Measurements from ENCODE around the gene CEP83.
"Not testable (repeated sequence)": the region's sequence is repeated elsewhere in the genome, so short reads cannot be mapped to it uniquely, and the experiment has no call there.

CEP83 gene

GRCh38 chr12:94405413-94406116 is 54.1 kb downstream of the CEP83 start:
- Histone ChIP-seq H3K36me3 (ENCODE audit: control insufficient read depth, insufficient read depth, low read length) (no peaks in the 10 kb centered on the region), H3K4me3 (ENCODE audit: extremely low read depth, insufficient read depth, low read length, poor library complexity, severe bottlenecking) (no peak overlapping the region), H3K4me1 (ENCODE audit: control insufficient read depth, insufficient read depth, low read length, poor library complexity, severe bottlenecking) (no peaks in the 10 kb centered on the region), H3K27ac (ENCODE audit: low read depth, low read length, severe bottlenecking) (no peak overlapping the region), H3K9me3 (ENCODE audit: control insufficient read depth, low read length) (no peaks in the 10 kb centered on the region)
- WGBS, 2 experiments (ENCODE audit: insufficient coverage in 2 of 2): 64 to 90% methylated on average over 2 of the region's 3 CpGs

- H3K9me3 ChIP-seq (ENCODE audit: control insufficient read depth, low read length): no peaks in the 10 kb centered on the region
These were observed 54.8 kb downstream of the CEP83 start for GRCh38 chr12:94404854-94405253.

GRCh38 chr12:94401326-94401725 is 58.3 kb downstream of the CEP83 start:
- Histone ChIP-seq H3K9me3 (ENCODE audit: control insufficient read depth, low read length) (peaks cover 11% of the 10 kb centered on the region), H3K27ac (ENCODE audit: low read depth, low read length, severe bottlenecking) (no peak overlapping the region), H3K4me1 (ENCODE audit: control insufficient read depth, insufficient read depth, low read length, poor library complexity, severe bottlenecking) (no peaks in the 10 kb centered on the region), H3K4me3 (ENCODE audit: extremely low read depth, insufficient read depth, low read length, poor library complexity, severe bottlenecking) (no peak overlapping the region), H3K36me3 (ENCODE audit: control insufficient read depth, insufficient read depth, low read length) (peaks cover 20% of the 10 kb centered on the region)
- WGBS, 2 experiments (ENCODE audit: insufficient coverage in 2 of 2): 100% methylated on average over 1 of the region's 2 CpGs; no CpG with 5 or more reads in 1 of the 2 experiments

More at GRCh38 chr12:94404854-94405253, 54.8 kb downstream of the CEP83 start:
- WGBS, 2 experiments (ENCODE audit: insufficient coverage in 2 of 2): 100% methylated on average over 1 of the region's 2 CpGs
- H3K27ac ChIP-seq (ENCODE audit: low read depth, low read length, severe bottlenecking): no peak overlapping the region
- no peaks in the 10 kb centered on the region for H3K4me1 ChIP-seq (ENCODE audit: control insufficient read depth, insufficient read depth, low read length, poor library complexity, severe bottlenecking)
- no peak overlapping the region for H3K4me3 ChIP-seq (ENCODE audit: extremely low read depth, insufficient read depth, low read length, poor library complexity, severe bottlenecking)
- peaks cover 5% of the 10 kb centered on the region for H3K36me3 ChIP-seq (ENCODE audit: control insufficient read depth, insufficient read depth, low read length)

GRCh38 chr12:94398685-94399084 is 61.0 kb downstream of the CEP83 start:
- H3K4me3 ChIP-seq (ENCODE audit: extremely low read depth, insufficient read depth, low read length, poor library complexity, severe bottlenecking); H3K4me1 ChIP-seq (ENCODE audit: control insufficient read depth, insufficient read depth, low read length, poor library complexity, severe bottlenecking); H3K27ac ChIP-seq (ENCODE audit: low read depth, low read length, severe bottlenecking): not testable (repeated sequence)
- Histone ChIP-seq H3K9me3 (ENCODE audit: control insufficient read depth, low read length) (peaks cover 11% of the 10 kb centered on the region), H3K36me3 (ENCODE audit: control insufficient read depth, insufficient read depth, low read length) (peaks cover 24% of the 10 kb centered on the region)
- 87% methylated on average over 3 of the region's 5 CpGs; no CpG with 5 or more reads in 1 of the 2 experiments for WGBS, 2 experiments (ENCODE audit: insufficient coverage in 2 of 2)

- Histone ChIP-seq H3K27ac (ENCODE audit: low read depth, low read length, severe bottlenecking) (no peak overlapping the region), H3K36me3 (ENCODE audit: control insufficient read depth, insufficient read depth, low read length) (peaks cover 24% of the 10 kb centered on the region), H3K4me1 (ENCODE audit: control insufficient read depth, insufficient read depth, low read length, poor library complexity, severe bottlenecking) (no peaks in the 10 kb centered on the region), H3K9me3 (ENCODE audit: control insufficient read depth, low read length) (peaks cover 11% of the 10 kb centered on the region), H3K4me3 (ENCODE audit: extremely low read depth, insufficient read depth, low read length, poor library complexity, severe bottlenecking) (no peak overlapping the region)
- WGBS, 2 experiments (ENCODE audit: insufficient coverage in 2 of 2): 100% methylated on average over 1 of the region's 4 CpGs
These were observed 62.3 kb downstream of the CEP83 start for GRCh38 chr12:94397401-94397800.

- not testable (repeated sequence) for H3K27ac ChIP-seq (ENCODE audit: low read depth, low read length, severe bottlenecking); H3K4me3 ChIP-seq (ENCODE audit: extremely low read depth, insufficient read depth, low read length, poor library complexity, severe bottlenecking); H3K4me1 ChIP-seq (ENCODE audit: control insufficient read depth, insufficient read depth, low read length, poor library complexity, severe bottlenecking)
- H3K9me3 ChIP-seq (ENCODE audit: control insufficient read depth, low read length): peaks cover 11% of the 10 kb centered on the region
- peaks cover 24% of the 10 kb centered on the region for H3K36me3 ChIP-seq (ENCODE audit: control insufficient read depth, insufficient read depth, low read length)
- WGBS, 2 experiments (ENCODE audit: insufficient coverage in 2 of 2): 86 to 100% methylated on average over 1 of the region's 4 CpGs
These were observed 63.7 kb downstream of the CEP83 start for GRCh38 chr12:94396014-94396413.

- Histone ChIP-seq H3K27ac (ENCODE audit: low read depth, low read length, severe bottlenecking) (no peak overlapping the region), H3K4me3 (ENCODE audit: extremely low read depth, insufficient read depth, low read length, poor library complexity, severe bottlenecking) (no peak overlapping the region), H3K4me1 (ENCODE audit: control insufficient read depth, insufficient read depth, low read length, poor library complexity, severe bottlenecking) (no peaks in the 10 kb centered on the region), H3K36me3 (ENCODE audit: control insufficient read depth, insufficient read depth, low read length) (peaks cover 5% of the 10 kb centered on the region), H3K9me3 (ENCODE audit: control insufficient read depth, low read length) (peaks cover under 1% of the 10 kb centered on the region)
- WGBS, 2 experiments (ENCODE audit: insufficient coverage in 2 of 2): 77 to 78% methylated on average over 4 of the region's 4 CpGs
These were observed 69.6 kb downstream of the CEP83 start for GRCh38 chr12:94390130-94390485.

GRCh38 chr12:94389482-94390129 is 70.1 kb downstream of the CEP83 start:
- 86 to 92% methylated on average over 11 to 15 of the region's 16 CpGs for WGBS, 2 experiments (ENCODE audit: insufficient coverage in 2 of 2)
- not testable (repeated sequence) for H3K27ac ChIP-seq (ENCODE audit: low read depth, low read length, severe bottlenecking); H3K4me1 ChIP-seq (ENCODE audit: control insufficient read depth, insufficient read depth, low read length, poor library complexity, severe bottlenecking); H3K36me3 ChIP-seq (ENCODE audit: control insufficient read depth, insufficient read depth, low read length); H3K9me3 ChIP-seq (ENCODE audit: control insufficient read depth, low read length); H3K4me3 ChIP-seq (ENCODE audit: extremely low read depth, insufficient read depth, low read length, poor library complexity, severe bottlenecking)

GRCh38 chr12:94386422-94386821 is 73.2 kb downstream of the CEP83 start:
- Histone ChIP-seq H3K4me1 (ENCODE audit: control insufficient read depth, insufficient read depth, low read length, poor library complexity, severe bottlenecking) (no peaks in the 10 kb centered on the region), H3K9me3 (ENCODE audit: control insufficient read depth, low read length) (peaks cover 13% of the 10 kb centered on the region), H3K27ac (ENCODE audit: low read depth, low read length, severe bottlenecking) (no peak overlapping the region), H3K4me3 (ENCODE audit: extremely low read depth, insufficient read depth, low read length, poor library complexity, severe bottlenecking) (no peak overlapping the region), H3K36me3 (ENCODE audit: control insufficient read depth, insufficient read depth, low read length) (peaks cover 12% of the 10 kb centered on the region)
- 67 to 75% methylated on average over 1 of the region's 1 CpG for WGBS, 2 experiments (ENCODE audit: insufficient coverage in 2 of 2)

GRCh38 chr12:94384030-94384429 is 75.6 kb downstream of the CEP83 start:
- Histone ChIP-seq H3K36me3 (ENCODE audit: control insufficient read depth, insufficient read depth, low read length) (peaks cover 17% of the 10 kb centered on the region), H3K9me3 (ENCODE audit: control insufficient read depth, low read length) (peaks cover 13% of the 10 kb centered on the region), H3K27ac (ENCODE audit: low read depth, low read length, severe bottlenecking) (no peak overlapping the region), H3K4me1 (ENCODE audit: control insufficient read depth, insufficient read depth, low read length, poor library complexity, severe bottlenecking) (peaks cover 10% of the 10 kb centered on the region), H3K4me3 (ENCODE audit: extremely low read depth, insufficient read depth, low read length, poor library complexity, severe bottlenecking) (no peak overlapping the region)

- Histone ChIP-seq H3K36me3 (ENCODE audit: control insufficient read depth, insufficient read depth, low read length) (peaks cover 22% of the 10 kb centered on the region), H3K4me3 (ENCODE audit: extremely low read depth, insufficient read depth, low read length, poor library complexity, severe bottlenecking) (no peak overlapping the region), H3K27ac (ENCODE audit: low read depth, low read length, severe bottlenecking) (no peak overlapping the region), H3K9me3 (ENCODE audit: control insufficient read depth, low read length) (peaks cover 13% of the 10 kb centered on the region), H3K4me1 (ENCODE audit: control insufficient read depth, insufficient read depth, low read length, poor library complexity, severe bottlenecking) (peaks cover 10% of the 10 kb centered on the region)
- WGBS, 2 experiments (ENCODE audit: insufficient coverage in 2 of 2): 100% methylated on average over 1 of the region's 2 CpGs; no CpG with 5 or more reads in 1 of the 2 experiments
These were observed 79.2 kb downstream of the CEP83 start for GRCh38 chr12:94380507-94380906.

Measured in mesodermal cell (in vitro differentiated cells).